ENCODE results near the gene GALNT16. TPM values are rescaled to one million over a fixed set of nuclear protein-coding genes. Genes with fewer than 3 reads are reported as not detected.

GALNT16 gene
- total RNA-seq, 1 experiment from 2014 or later: 4.0 TPM

DNA sequence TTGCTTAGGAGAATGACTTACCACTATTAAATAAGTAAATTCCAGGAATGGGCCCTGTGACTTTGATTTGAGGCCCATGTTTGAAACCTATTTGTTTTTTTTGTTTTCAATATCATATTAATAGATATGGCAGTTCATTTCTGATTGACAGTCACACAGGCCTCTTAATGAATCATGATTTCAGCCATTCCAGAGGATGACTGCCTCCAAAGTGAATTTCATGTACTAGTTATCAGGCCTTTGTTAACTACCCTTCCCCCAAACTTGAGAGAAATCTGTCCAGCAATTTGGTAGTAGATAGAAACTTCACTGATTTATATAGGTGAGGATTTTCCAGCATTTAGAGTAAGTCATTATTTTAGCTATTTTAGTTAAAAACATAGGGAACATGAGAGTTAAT lies 25.9 kb upstream of the GALNT16 start:
- TF ChIP-seq, protein P1, sequence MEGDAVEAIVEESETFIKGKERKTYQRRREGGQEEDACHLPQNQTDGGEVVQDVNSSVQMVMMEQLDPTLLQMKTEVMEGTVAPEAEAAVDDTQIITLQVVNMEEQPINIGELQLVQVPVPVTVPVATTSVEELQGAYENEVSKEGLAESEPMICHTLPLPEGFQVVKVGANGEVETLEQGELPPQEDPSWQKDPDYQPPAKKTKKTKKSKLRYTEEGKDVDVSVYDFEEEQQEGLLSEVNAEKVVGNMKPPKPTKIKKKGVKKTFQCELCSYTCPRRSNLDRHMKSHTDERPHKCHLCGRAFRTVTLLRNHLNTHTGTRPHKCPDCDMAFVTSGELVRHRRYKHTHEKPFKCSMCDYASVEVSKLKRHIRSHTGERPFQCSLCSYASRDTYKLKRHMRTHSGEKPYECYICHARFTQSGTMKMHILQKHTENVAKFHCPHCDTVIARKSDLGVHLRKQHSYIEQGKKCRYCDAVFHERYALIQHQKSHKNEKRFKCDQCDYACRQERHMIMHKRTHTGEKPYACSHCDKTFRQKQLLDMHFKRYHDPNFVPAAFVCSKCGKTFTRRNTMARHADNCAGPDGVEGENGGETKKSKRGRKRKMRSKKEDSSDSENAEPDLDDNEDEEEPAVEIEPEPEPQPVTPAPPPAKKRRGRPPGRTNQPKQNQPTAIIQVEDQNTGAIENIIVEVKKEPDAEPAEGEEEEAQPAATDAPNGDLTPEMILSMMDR (IDR thresholded peaks at IDR 0.05; ENCODE audit: unreplicated experiment): no peak
- no peak for DNase-seq
- Mint-ChIP-seq H3K27ac (ENCODE audit: unreplicated experiment) (no peak overlapping the region), H3K4me1 (ENCODE audit: low read depth, unreplicated experiment) (peaks cover 5% of the 10 kb centered on the region), H3K9me3 (ENCODE audit: low read depth, unreplicated experiment) (no peaks in the 10 kb centered on the region), H3K36me3 (ENCODE audit: insufficient read depth, unreplicated experiment) (peaks cover 4% of the 10 kb centered on the region), H3K4me3 (ENCODE audit: low read depth, unreplicated experiment) (no peak overlapping the region), H3K27me3 (ENCODE audit: unreplicated experiment) (no peaks in the 10 kb centered on the region)
- CTCF ChIA-PET: interaction anchor here (0.7 kb wide), 1 partner anchor 339 kb away, joined by 3 read pairs; no protein-coding TSS in a partner anchor
- intact Hi-C loops (cut with micrococcal nuclease; ENCODE audit: unreplicated experiment): no loop called here
- BruUV-seq (replicated peaks): no TSS peak

GRCh38 chr14:69235708-69236107 lies 24.2 kb upstream of the GALNT16 start:
- Mint-ChIP-seq H3K27me3 (ENCODE audit: unreplicated experiment) (no peaks in the 10 kb centered on the region), H3K36me3 (ENCODE audit: insufficient read depth, unreplicated experiment) (peaks cover 4% of the 10 kb centered on the region)
- intact Hi-C loops (cut with micrococcal nuclease; ENCODE audit: unreplicated experiment): no loop called here

GRCh38 chr14:69237142-69237541 lies 22.8 kb upstream of the GALNT16 start:
- no TSS peak for BruUV-seq (replicated peaks)
- DNase-seq: no peak
- Mint-ChIP-seq H3K4me3 (ENCODE audit: low read depth, unreplicated experiment) (no peak overlapping the region), H3K27me3 (ENCODE audit: unreplicated experiment) (no peaks in the 10 kb centered on the region), H3K27ac (ENCODE audit: unreplicated experiment) (no peak overlapping the region), H3K9me3 (ENCODE audit: low read depth, unreplicated experiment) (no peaks in the 10 kb centered on the region), H3K4me1 (ENCODE audit: low read depth, unreplicated experiment) (peaks cover 8% of the 10 kb centered on the region), H3K36me3 (ENCODE audit: insufficient read depth, unreplicated experiment) (no peaks in the 10 kb centered on the region)
- CTCF ChIA-PET: interaction anchor here (0.7 to 1.0 kb wide), 2 partner anchors 216 to 336 kb away, joined by 3 read pairs; no protein-coding TSS in a partner anchor
- TF ChIP-seq, protein P1 (IDR thresholded peaks at IDR 0.05; ENCODE audit: unreplicated experiment): no peak
- intact Hi-C loops (cut with micrococcal nuclease; ENCODE audit: unreplicated experiment): no loop called here

More at GRCh38 chr14:69235708-69236107, 24.2 kb upstream of the GALNT16 start:
- TF ChIP-seq, protein P1 (IDR thresholded peaks at IDR 0.05; ENCODE audit: unreplicated experiment): no peak
- peaks cover 5% of the 10 kb centered on the region for H3K4me1 Mint-ChIP-seq (ENCODE audit: low read depth, unreplicated experiment)
- no peak overlapping the region for H3K27ac Mint-ChIP-seq (ENCODE audit: unreplicated experiment)
- CTCF ChIA-PET: no interaction called here
- no peaks in the 10 kb centered on the region for H3K9me3 Mint-ChIP-seq (ENCODE audit: low read depth, unreplicated experiment)
- no peak for DNase-seq
- H3K4me3 Mint-ChIP-seq (ENCODE audit: low read depth, unreplicated experiment): no peak overlapping the region
- no TSS peak for BruUV-seq (replicated peaks)

DNA sequence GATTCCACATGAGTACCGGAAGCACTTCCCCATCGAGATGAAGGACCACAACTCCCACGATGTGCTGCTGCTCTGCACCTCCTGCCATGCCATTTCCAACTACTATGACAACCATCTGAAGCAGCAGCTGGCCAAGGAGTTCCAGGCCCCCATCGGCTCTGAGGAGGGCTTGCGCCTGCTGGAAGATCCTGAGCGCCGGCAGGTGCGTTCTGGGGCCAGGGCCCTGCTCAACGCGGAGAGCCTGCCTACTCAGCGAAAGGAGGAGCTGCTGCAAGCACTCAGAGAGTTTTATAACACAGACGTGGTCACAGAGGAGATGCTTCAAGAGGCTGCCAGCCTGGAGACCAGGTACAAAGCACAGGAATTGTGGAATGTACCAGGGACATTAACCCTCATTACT lies 22.4 kb upstream of the GALNT16 start:
- DNase-seq: no peak
- Mint-ChIP-seq H3K4me3 (ENCODE audit: low read depth, unreplicated experiment) (no peak overlapping the region), H3K4me1 (ENCODE audit: low read depth, unreplicated experiment) (peaks cover 9% of the 10 kb centered on the region), H3K27ac (ENCODE audit: unreplicated experiment) (no peak overlapping the region), H3K36me3 (ENCODE audit: insufficient read depth, unreplicated experiment) (peaks cover 4% of the 10 kb centered on the region), H3K27me3 (ENCODE audit: unreplicated experiment) (no peaks in the 10 kb centered on the region), H3K9me3 (ENCODE audit: low read depth, unreplicated experiment) (no peaks in the 10 kb centered on the region)
- TF ChIP-seq, protein P1 (IDR thresholded peaks at IDR 0.05; ENCODE audit: unreplicated experiment): no peak
- CTCF ChIA-PET: interaction anchor here (0.7 kb wide), 1 partner anchor 216 kb away, joined by 3 read pairs; no protein-coding TSS in a partner anchor
- BruUV-seq (replicated peaks): no TSS peak
- intact Hi-C loops (cut with micrococcal nuclease; ENCODE audit: unreplicated experiment): no loop called here

Data from Calu3 (cell line).